ENCODE measurements around the gene SIPA1L3. TPM values are rescaled to one million over a fixed set of nuclear protein-coding genes. Genes with fewer than 3 reads are reported as not detected.

SIPA1L3 gene
- total and polyA plus RNA-seq, 10 of the 15 experiments (the other 5 are each of a cell fraction or from before 2014, with no cell fraction given) = 0.24 to 66.2 (median 19.1) TPM

GRCh38 chr19:37936886-37937285 is 29.9 kb downstream of the SIPA1L3 start:
- no TSS peak for BruUV-seq (replicated peaks)
- TF ChIP-seq ZNF217 (IDR thresholded peaks at IDR 0.05) (no peak), ZNF274 (IDR thresholded peaks at IDR 0.05; ENCODE audit: insufficient read depth, insufficient read length) (no peak), HDGF (IDR thresholded peaks at IDR 0.05) (no peak), SUZ12 (IDR thresholded peaks at IDR 0.05; ENCODE audit: unreplicated experiment) (no peak), SMC3 (IDR thresholded peaks at IDR 0.05; ENCODE audit: borderline replicate concordance, low read length) (no peak), NR2C2 (IDR thresholded peaks at IDR 0.05; ENCODE audit: borderline replicate concordance, control insufficient read depth, insufficient read length, low read depth) (no peak), TCF7 (IDR thresholded peaks at IDR 0.05; ENCODE audit: borderline replicate concordance) (no peak), MYB (IDR thresholded peaks at IDR 0.05; ENCODE audit: borderline replicate concordance, low read depth, low read length) (no peak), RAD21 (IDR thresholded peaks at IDR 0.05; ENCODE audit: insufficient read depth, low read depth, low read length) (no peak), ASH2L (IDR thresholded peaks at IDR 0.05; ENCODE audit: borderline replicate concordance, low read depth) (no peak), CTCF (IDR thresholded peaks at IDR 0.05 in 2 of 3, conservative IDR thresholded peaks at IDR 0.05 in 1 of 3; ENCODE audit: control insufficient read depth in 2 of 3, extremely low read depth in 1 of 3, insufficient read depth in 1 of 3, low read depth in 3 of 3, low read length in 3 of 3) (no peak), PKNOX1 (IDR thresholded peaks at IDR 0.05) (no peak), CBX3 (IDR thresholded peaks at IDR 0.05; ENCODE audit: borderline replicate concordance, low read depth) (no peak), EGR1 (IDR thresholded peaks at IDR 0.05; ENCODE audit: borderline replicate concordance in 1 of 2, low read depth in 2 of 2, low read length in 2 of 2) (no peak), NKRF (conservative IDR thresholded peaks at IDR 0.05) (no peak), ETV6 (conservative IDR thresholded peaks at IDR 0.05 in 1 of 2, IDR thresholded peaks at IDR 0.05 in 1 of 2; ENCODE audit: borderline replicate concordance in 1 of 2, low read depth in 1 of 2) (no peak)

More at GRCh38 chr19:37936886-37937285, 29.9 kb downstream of the SIPA1L3 start:
- peaks cover 4 to 29% of the 10 kb centered on the region in 2 experiments; a peak in 3 of 4 replicates for H3K36me3 ChIP-seq (ENCODE audit: control insufficient read depth in 2 of 2, insufficient read depth in 2 of 2, low read length in 1 of 2)
- no peak for FAIRE-seq
- H4K20me1 ChIP-seq (ENCODE audit: control insufficient read depth, insufficient read depth) = no peaks in the 10 kb centered on the region
- ChIA-PET POLR2A (no interaction called here), CTCF (no interaction called here), RAD21 (ENCODE audit: unreplicated experiment) (interaction anchor here (0.6 kb wide), 1 partner anchor 1883 kb away, joined by 3 read pairs; no protein-coding TSS in a partner anchor), SMC1A (ENCODE audit: uncharacterized antibody, unreplicated experiment) (interaction anchor here (1.0 kb wide), 1 partner anchor 49 kb away, joined by 3 read pairs; no protein-coding TSS in a partner anchor)
- no peak overlapping the region for H2AFZ ChIP-seq (ENCODE audit: control insufficient read depth, low read depth, low read length)
- 70% methylated on average over 2 of the region's 2 CpGs for WGBS (ENCODE audit: insufficient coverage, insufficient replicate concordance, low lambda C conversion rate, missing lambda C conversion rate)
- peaks cover 10% of the 10 kb centered on the region for H3K4me1 ChIP-seq (ENCODE audit: control insufficient read depth, insufficient read depth, low read length)
- no peak for ATAC-seq
- no peak overlapping the region for H3K9ac ChIP-seq (ENCODE audit: control insufficient read depth, insufficient read depth, low read length)
- DNase-seq (ENCODE audit: low read depth, low spot score) = no peak
- intact Hi-C loops (cut with micrococcal nuclease; ENCODE audit: unreplicated experiment) (no loop called here), in situ Hi-C loops (cut with MboI) (no loop called here)
- no peak overlapping the region for H3K4me2 ChIP-seq (ENCODE audit: control insufficient read depth, insufficient read depth)
- peaks cover 76% of the 10 kb centered on the region for H3K79me2 ChIP-seq (ENCODE audit: control insufficient read depth, insufficient read depth, low read length)
- peaks cover 31% of the 10 kb centered on the region for H3K9me3 ChIP-seq (replicated peaks; ENCODE audit: control insufficient read depth, insufficient read depth, low read length)
- no peak overlapping the region for H3K4me3 ChIP-seq
- no peak overlapping the region for H3K27ac ChIP-seq (ENCODE audit: control insufficient read depth, insufficient read depth)
- no peaks in the 10 kb centered on the region for H3K27me3 ChIP-seq (replicated peaks in 1 of 2; ENCODE audit: control insufficient read depth in 2 of 2, insufficient read depth in 2 of 2, low read length in 1 of 2)

All from GM12878 (cell line).